Measurements from ENCODE around the gene MARCHF9.

Gene MARCHF9

GRCh38 chr12:57724003-57724935 is 30.6 kb upstream of the MARCHF9 start:
- DNase-seq (ENCODE audit: low spot score) = no peak

- no peak for DNase-seq (ENCODE audit: low spot score)
Measured at GRCh38 chr12:57724936-57725740, 29.8 kb upstream of the MARCHF9 start.

GRCh38 chr12:57725851-57726150 is 29.1 kb upstream of the MARCHF9 start:
- no peak for DNase-seq (ENCODE audit: low spot score)

- DNase-seq (ENCODE audit: low spot score) = no peak
Measured at GRCh38 chr12:57726151-57726883, 28.6 kb upstream of the MARCHF9 start.

GRCh38 chr12:57726884-57727757 is 27.8 kb upstream of the MARCHF9 start:
- no peak for DNase-seq (ENCODE audit: low spot score)

GRCh38 chr12:57727758-57728395 is 27.0 kb upstream of the MARCHF9 start:
- no peak for DNase-seq (ENCODE audit: low spot score)

- no peak for DNase-seq (ENCODE audit: low spot score)
Measured at GRCh38 chr12:57729321-57729844, 25.5 kb upstream of the MARCHF9 start.

- no peak for DNase-seq (ENCODE audit: low spot score)
Measured at GRCh38 chr12:57730336-57731067, 24.4 kb upstream of the MARCHF9 start.

- DNase-seq (ENCODE audit: low spot score) = no peak
Measured at GRCh38 chr12:57731411-57732080, 23.4 kb upstream of the MARCHF9 start.

GRCh38 chr12:57732270-57732669 is 22.6 kb upstream of the MARCHF9 start:
- DNase-seq (ENCODE audit: low spot score) = no peak

GRCh38 chr12:57732726-57733593 is 21.9 kb upstream of the MARCHF9 start:
- DNase-seq (ENCODE audit: low spot score) = no peak

- no peak for DNase-seq (ENCODE audit: low spot score)
Measured at GRCh38 chr12:57733928-57734327, 21.0 kb upstream of the MARCHF9 start.

- no peak for DNase-seq (ENCODE audit: low spot score)
Measured at GRCh38 chr12:57734591-57734990, 20.3 kb upstream of the MARCHF9 start.

GRCh38 chr12:57735198-57735855 is 19.6 kb upstream of the MARCHF9 start:
- no peak for DNase-seq (ENCODE audit: low spot score)

GRCh38 chr12:57735952-57736740 is 18.8 kb upstream of the MARCHF9 start:
- no peak for DNase-seq (ENCODE audit: low spot score)

GRCh38 chr12:57736741-57737466 is 18.0 kb upstream of the MARCHF9 start:
- DNase-seq (ENCODE audit: low spot score) = no peak
